Stimulated activated CD8-positive, alpha-beta memory T cell treated with anti-CD3 and anti-CD28 coated beads, Interleukin-4, amount 100 ng/mL, for 4 hours (primary cell): ENCODE data around the gene SYCP2L.
"Not testable (repeated sequence)": the region's sequence is repeated elsewhere in the genome, so short reads cannot be mapped to it uniquely, and the experiment has no call there.

Source experiments
- DNase-seq, 2 donors: peaks; one replicate each; pipeline ENCODE4 v3.0.0-alpha.2; 2020; ENCODE audit warnings: low read depth in 2 of 2, low spot score in 1 of 2

SYCP2L gene

DNA sequence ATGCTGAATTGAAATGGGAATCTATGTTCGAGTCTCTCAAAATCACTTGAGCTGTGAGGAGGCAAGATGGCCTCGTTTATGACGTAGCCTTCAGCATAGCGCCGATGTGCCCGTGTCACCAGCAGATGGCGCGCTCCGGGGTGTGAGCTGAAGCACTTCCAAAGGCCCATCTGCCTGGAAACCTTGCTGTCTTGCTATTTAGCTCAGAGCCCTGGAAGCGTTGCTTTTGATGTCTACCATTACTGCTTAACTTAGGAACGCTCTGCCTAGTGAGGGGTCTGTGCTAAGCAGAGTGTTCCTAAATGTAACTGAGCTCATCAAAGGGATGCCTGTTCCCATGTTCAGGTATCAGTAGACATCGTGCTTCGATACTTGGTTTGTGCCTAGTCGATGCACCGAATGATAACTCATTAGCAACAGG, 67.7 kb downstream of the SYCP2L start:
- peak; percentile 11 to 19 for DNase-seq

DNA sequence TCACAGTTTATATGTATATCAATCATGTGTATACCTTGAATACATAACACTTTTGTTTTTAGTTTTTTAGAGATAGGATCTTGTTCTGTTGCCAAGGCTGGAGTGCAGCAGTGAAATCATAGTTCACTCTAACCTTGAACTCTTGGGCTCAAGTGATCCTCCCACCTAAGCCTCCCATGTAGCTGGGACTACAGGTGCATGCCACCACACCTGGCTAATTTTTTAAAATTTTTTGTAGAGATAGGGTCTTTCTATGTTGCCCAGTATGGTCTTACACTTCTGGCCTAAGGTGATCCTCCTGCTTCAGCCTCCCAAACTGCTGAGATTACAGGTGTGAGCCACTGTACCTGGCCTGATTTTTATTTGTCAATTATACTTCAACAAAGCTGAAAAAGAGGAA, 69.9 kb downstream of the SYCP2L start:
- DNase-seq: no peak

DNA sequence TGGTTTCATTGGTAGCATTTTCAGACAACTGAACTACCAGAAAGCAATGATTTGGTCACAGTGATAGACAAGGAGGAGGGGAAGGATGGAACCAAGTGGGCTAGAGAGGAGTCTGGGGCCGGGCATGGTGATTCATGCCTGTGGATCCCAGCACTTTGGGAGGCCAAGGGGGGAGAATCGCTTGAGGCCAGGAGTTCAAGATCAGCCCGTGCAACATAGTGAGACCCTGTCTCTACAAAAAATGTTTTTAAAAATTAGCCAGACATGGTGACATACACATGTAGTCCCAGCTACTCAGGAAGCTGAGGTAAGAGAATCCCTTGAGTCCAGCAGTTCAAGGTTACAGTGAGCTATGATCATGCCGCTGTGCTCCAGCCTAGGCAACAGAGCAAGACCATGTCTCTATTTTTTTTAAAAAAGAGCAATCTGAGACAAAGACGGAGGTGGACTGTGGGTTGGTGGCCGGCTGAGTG, 70.6 kb downstream of the SYCP2L start:
- no peak for DNase-seq

DNA sequence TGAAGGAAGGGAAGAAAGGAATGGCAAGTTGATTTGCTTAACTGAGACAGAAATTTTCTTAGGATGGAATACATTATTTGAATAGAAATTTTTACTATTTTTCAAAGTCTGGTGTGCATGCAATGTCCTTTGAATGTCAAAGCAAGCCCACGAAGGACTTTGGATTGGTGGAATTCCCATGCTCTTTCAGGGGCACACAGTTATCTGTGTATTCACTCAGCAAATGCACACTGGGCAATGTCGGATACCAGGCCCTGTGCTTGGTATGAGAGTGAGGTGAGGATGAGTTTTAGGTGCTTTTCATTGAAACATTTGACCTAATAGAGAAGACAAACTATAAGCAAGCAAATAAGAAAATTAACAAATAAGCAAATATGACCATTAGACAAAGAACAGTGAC, 73.3 kb downstream of the SYCP2L start:
- no peak for DNase-seq

DNA sequence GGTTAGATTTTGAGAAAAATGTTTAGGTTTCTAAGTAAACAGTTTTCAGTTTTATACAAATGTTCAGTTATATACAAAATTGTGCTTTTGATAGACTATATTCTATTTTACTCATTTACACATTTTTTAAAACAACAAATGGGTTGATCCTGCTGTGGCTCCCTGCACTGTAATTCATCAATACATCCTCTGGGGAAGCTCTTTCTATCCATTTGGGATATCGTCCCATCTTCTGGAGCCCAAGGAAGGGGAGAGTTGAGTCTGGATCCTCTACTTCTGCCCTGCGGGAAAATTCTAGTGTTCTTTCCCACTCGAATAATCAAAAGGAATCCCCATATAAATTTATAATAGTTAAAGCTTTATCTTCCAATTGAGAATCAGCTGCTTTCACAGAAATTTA, 75.0 kb downstream of the SYCP2L start:
- DNase-seq: no peak

DNA sequence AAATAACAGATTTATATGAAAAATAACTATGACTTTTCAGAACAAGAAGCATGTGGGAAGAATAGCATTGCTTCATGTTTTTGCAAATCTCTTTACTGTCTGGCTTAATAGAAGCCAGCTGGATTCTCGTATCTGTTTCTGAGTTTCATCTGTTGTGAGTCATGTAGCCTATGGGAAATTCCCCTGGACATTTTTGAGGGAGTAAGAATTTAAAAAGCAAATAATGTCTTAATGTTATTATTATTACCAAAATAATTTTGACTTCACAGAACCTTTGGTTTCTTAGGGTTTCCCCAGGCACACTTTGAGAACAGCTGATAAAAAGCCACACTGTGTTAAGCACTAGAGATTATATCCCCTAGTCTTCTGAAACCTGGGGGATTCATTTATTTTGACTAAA, 75.8 kb downstream of the SYCP2L start:
- no peak for DNase-seq

DNA sequence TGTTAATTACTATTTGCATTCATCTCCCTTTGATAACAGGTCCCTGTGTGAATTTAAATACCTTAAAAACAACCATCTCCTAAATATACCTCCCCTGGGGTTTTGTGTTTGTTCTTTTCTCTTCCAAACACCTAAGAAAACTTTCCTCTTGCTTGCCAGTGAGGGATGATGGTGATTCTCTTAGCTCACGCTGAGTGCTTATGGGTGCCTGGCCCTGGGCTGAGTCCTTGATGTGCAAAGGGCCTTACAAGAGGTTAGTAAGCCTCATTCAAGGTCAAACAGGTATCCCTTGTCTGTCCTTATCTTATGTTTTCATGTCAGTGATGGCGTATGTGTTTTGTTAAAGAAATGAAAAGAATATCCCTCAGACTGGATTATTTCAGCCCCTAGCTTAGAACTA, 76.3 kb downstream of the SYCP2L start:
- no peak for DNase-seq

DNA sequence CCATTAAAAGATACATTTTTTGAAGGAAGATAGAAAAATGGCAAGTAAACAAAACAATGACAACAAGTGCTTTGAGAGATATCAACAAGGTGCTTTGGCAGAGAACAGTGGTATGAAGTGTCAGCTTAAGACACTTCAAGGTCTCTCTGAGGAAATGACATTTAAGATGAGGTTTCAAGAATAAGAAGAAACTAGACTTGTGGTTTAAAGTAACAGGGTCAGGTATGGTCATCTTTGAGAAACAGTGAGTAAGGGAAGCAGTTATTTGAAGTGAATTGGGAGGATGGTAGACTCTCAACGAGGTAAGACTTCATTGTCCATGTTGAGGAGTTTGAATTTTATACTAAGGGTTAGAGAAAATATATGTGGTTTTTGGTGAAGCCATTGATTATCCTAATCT, 77.8 kb downstream of the SYCP2L start:
- no peak for DNase-seq

DNA sequence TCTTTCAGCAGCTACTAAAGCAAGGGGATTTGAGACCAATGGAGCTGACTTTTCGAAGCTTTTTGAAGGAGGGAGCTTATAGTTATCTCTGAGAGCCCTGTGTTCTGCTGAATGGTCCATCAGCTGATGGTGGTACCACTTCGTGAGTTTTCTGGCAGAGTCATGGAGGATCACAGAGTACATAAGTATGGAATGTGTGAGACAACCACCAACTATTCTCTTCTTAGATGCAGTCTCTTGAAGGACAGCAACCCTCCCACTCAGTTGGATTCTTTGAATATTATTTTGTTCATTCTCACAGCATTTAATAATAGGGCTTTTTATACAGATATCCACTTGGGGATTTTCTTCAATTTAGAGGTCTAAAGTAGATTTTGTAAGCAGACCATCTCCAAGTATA, 81.9 kb downstream of the SYCP2L start:
- no peak for DNase-seq

DNA sequence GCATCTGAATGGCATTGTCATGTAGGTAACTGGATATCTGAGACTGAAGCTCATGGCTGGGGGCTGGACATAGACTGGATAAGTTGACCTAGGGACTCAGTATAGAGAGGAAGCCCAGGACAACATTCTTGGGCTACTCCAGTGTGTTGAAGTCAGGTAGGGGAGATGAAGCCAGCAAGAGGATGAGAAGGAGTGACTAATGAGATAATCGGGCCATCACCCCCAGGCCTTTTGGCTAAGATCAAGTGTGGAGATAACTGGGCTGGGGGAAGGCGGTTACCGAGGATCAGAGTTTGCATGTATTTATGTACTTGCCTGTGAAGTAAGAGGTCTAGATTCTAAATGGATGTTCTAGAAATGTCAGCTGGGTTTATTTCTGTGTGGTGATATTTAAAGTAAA, 83.9 kb downstream of the SYCP2L start:
- no peak for DNase-seq

DNA sequence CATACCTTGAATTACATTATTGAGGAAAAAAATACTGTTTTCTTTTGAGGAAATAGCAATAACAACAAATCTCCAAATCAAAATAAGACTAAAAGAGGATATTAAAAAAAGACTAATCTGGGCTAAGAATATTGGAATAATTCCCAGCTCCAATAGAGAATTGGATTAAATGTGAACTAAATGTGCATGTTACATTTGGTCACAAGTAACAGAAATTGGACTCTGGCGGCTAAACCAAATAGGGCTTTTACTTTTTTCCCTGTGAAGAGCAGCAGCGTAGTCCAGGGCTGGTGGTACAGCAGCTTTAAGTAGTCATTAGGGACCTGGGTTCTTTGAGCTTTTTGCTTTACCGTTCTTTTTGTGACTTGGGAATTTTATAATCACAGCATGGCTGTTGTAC, 85.3 kb downstream of the SYCP2L start:
- no peak for DNase-seq

DNA sequence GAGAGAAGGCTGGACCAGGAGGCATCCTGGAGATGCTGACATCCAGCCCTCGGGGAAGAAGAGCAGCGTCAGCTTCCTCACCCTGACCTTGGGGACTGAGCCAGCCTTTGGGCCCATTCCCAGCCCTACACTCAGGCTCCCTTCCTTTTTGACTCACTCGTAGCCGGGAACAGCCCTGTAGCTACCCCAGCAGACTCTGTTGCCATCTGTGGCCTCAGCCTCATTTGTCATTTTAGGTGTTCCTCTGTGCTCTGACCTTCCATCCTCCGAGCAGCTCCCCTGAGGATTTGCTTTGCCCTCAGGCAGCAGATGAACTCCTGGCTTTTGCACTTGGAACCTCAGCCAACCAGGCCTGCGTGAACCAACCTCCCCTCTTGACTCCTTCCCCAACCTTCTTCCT, 89.7 kb downstream of the SYCP2L start:
- DNase-seq: no peak

DNA sequence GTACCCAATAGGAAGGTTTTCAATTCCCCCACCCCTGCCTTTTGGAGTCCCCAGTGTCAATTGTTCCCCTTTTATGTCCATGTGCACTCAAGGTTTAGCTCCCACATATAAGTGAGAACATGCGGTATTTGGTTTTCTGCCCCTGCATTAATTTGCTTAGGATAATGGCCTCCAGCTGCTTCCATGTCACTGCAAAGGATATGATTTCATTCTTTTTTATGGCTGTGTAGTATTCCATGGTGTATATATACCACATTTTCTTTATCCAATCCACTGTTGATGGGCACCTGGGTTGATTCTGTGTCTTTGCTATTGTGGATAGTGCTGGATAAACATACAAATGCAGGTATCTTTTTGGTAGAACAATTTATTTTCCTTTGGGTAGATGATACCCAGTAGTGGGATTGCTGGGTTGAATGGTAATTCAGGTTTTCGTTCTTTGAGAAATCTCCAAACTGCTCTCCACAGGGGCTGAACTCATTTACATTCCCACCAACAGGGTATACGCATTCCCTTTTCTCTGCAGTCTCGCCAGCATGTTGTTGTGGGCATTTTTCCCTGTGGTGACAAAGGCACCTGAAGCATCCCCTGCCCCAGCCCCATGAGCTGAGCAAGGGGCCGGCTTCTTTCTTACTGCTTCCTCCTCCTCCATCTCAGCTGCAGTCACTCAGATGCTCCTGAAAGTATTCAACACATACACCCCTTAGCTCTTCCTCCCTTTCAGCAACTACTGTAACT, 90.5 kb downstream of the SYCP2L start:
- no peak for DNase-seq

DNA sequence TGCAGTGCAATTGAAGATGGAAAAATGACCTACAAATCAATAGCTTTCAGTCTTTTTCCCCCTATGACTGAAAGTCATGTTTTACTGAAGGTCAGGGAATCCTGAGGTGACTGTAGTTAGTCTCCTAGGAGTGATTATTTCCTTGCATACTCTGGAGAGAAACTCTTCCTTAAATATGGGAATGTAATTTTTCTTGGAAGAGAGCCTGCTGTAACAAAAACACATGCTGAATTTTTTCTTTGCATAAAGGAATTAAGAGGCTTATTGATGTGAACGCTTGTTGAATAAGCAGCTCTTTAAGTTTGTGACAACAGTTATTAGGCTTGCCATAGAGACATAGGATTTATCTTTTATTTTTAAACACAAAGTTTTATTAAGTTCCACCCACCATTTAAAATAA, 92.8 kb downstream of the SYCP2L start:
- no peak for DNase-seq

DNA sequence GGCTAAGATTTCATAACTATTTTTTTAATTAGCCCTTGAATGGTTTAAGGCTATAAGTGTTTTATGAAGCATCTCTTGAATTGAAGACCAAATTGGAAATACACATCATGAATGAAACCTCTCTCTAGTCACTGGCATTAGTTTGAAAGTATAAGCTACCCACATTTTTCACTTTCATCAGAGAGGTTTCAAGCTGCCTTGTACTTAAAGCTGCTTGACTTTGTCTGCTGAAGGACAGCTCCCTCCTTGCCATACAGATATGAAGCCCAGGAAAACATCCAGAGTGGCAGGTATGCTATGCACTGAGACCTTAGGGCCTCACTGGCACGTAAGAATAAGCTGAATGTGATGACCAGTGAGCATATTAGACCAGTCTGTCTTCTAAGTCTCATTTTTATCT, 94.6 kb downstream of the SYCP2L start:
- DNase-seq: no peak

DNA sequence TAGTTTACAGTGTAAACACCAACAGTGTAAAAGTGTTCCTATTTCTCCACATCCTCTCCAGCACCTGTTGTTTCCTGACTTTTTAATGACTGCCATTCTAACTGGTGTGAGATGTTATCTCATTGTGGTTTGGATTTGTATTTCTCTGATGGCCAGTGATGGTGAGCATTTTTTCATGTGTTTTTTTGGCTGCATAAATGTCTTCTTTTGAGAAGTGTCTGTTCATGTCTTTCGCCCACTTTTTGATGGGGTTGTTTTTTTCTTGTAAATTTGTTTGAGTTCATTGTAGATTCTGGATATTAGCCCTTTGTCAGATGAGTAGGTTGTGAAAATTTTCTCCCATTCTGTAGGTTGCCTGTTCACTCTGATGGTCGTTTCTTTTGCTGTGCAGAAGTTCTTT, 98.1 kb downstream of the SYCP2L start:
- not testable (repeated sequence) for DNase-seq

DNA sequence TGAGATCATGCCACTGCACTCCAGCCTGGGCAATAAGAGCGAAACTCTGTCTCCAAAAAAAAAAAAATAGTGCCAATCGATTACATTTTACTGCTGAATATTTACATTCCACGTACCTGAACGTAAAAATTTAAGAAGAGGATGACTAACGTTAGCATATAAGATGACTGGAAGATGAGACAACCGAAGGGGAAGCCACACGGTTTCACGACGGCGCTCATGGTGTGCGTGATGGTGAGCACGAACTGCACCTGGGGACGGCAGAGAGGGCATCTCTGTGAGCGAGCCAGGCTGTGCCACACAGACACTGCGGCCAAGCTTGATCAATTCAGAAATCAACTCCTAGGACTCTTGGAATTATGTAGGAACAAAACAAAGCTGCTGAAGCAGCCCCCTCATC, 102.7 kb downstream of the SYCP2L start:
- no peak for DNase-seq

DNA sequence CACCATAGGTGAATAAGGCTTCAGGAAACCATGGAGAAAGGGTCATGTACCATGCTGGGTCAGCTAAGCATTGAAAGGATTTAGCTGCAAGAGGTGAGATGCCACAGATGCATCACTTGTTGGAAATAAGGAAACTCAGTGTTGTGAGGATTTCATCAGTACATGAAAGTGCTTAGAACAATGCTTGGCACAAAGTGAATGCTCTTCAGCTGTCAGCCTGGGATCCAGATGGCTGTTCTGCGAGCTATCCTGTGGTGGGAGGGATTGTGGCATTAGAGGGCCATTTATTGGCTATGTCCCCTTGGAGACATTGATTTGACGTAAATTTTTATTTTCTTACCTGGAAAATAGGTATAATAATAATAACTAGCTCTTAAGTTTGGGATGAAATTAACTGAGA, 104.3 kb downstream of the SYCP2L start:
- DNase-seq: no peak

DNA sequence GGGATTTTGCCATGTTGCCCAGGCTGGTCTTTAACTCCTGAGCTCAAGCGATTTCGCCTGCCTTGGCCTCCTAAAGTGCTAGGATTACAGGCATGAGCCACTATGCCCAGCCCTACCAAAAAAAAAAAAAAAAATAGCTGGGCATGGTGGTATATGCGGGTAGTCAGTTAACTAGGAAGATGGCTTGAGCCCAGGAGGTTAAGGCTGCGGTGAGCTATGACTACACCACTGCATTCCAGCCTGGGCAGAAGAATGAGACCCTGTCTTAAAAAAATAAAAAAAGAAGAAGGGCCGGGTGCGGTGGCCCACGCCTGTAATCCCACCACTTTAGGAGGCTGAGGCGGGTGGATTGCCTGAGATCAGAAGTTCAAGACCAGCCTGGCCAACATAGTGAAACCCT, 107.0 kb downstream of the SYCP2L start:
- no peak for DNase-seq

DNA sequence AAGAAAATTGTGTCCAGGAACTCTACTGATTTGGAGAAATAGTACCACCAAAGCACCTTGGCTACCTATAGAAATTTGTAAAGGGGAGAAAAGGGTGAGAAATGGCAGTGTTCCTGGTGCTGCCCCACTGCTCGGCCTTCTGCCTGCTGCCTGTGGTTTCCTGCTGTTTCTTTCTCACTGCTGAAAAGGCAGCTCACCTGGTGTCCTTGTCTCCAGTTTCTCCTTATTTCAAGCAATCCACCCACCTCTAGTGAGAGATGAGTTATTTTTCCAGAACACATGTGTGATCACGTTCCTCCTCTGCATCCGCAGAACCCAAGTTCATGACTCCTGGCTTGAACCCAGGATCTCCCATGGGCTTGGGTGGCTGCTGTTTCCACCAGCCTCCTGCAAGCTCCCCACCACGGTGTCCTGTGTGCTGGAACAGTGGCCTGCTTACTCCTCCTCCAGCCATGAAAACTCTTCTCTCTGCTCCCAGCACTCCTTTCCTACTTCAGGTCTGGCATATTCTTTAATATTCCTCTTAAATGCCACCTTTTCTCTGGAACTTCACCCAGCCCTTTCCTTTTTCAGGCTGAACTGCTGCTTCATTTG, 108.4 kb downstream of the SYCP2L start:
- DNase-seq: no peak

DNA sequence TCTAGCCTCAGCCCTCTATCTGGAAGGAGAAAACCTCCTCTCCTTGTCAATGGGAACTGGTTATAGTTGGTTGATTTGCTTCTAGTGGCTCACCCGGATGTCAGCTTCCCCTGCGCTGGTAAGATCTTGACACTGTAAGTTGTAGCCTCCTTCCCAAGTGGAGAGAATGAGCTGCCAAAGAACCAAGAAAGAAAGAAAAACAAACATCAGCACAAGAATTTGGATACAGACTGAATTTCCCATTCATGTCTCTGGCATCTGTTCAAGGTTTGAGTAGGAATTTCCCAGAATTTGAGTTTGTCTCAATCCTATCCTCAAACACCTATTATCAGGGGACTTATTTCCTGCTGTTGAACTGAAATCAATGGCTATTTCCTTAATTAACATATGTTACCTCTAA, 113.1 kb downstream of the SYCP2L start:
- DNase-seq: no peak

DNA sequence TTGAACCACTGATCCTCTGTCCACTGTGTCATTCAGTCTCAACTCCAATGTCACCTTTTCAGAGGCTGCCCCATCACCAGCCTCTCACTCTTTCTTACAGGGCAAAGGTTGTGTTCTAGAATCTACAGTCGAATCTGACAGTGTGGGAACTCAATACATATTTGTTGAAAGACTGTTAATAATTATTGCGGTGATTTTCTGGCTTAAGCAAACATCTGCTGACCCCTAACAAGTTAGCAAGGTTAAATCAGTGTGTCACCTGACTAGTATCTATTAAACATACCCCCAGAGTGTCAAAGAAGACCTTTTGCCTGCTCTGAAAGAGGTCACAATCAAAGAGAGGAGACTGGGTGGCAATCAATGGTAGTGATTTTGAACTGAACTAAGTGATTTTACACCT, 115.3 kb downstream of the SYCP2L start:
- DNase-seq: no peak

DNA sequence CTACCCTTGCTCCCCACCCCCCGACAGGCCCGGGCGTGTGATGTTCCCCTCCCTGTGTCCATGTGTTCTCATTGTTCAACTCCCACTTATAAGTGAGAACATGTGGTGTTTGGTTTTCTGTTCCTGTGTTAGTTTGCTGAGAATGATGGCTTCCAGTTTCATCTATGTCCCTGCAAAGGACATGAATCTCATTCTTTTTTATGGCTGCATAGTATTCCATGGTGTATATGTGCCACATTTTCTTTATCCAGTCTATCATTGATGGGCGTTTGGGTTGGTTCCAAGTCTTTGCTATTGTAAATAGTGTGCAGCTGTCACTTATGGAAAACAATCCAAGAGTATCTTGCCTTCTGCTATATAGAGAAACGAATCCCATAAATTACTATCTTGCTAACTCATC, 116.4 kb downstream of the SYCP2L start:
- DNase-seq: not testable (repeated sequence)
